ENCODE results near the gene ANKRD35.

- TF ChIP-seq CTCF (IDR thresholded peaks at IDR 0.05; ENCODE audit: insufficient read depth, low read length, poor library complexity, severe bottlenecking) (no peak), EZH2phosphoT487 (conservative IDR thresholded peaks at IDR 0.05; ENCODE audit: low read length) (no peak)
These were observed 57.2 kb downstream of the ANKRD35 start for GRCh38 chr1:145828367-145829026.
